HepG2 (cell line): ENCODE results near the gene STRN4. TPM values are rescaled to one million over a fixed set of nuclear protein-coding genes. Genes with fewer than 3 reads are reported as not detected.
A peak's percentile ranks its signal among the peaks of the same experiment; 100 is the strongest.

Source experiments
- MBD4 ChIP-seq: IDR thresholded peaks from 2 replicates; pipeline ENCODE4 v1.6.1; 2012; ENCODE audit warnings: low read length, inconsistent platforms, borderline replicate concordance
- SAP130 ChIP-seq: IDR thresholded peaks from 2 replicates; pipeline ENCODE4 v1.6.1; 2016; ENCODE audit warnings: low read depth
- THAP11 ChIP-seq: IDR thresholded peaks from 2 replicates; pipeline ENCODE4 v1.6.1; 2016; ENCODE audit warnings: missing biosample characterization, missing genetic modification reagents
- ZNF136 ChIP-seq: sonication (generic); formaldehyde crosslinking; IDR thresholded peaks from 2 replicates; pipeline ENCODE4 v1.8.1; 2022; ENCODE audit warnings: low read depth, mild to moderate bottlenecking, moderate library complexity, missing genetic modification reagents
- ZNF335 ChIP-seq: sonication (generic); formaldehyde crosslinking; IDR thresholded peaks from 2 replicates; pipeline ENCODE4 v1.4.0; 2020; ENCODE audit warnings: missing genetic modification reagents
- ZNF883 ChIP-seq: sonication (generic); formaldehyde crosslinking; IDR thresholded peaks from 2 replicates; pipeline ENCODE4 v1.5.1; 2020; ENCODE audit warnings: mild to moderate bottlenecking, missing genetic modification reagents; ENCODE audit errors: not compliant biosample characterization
- polyA plus RNA-seq, 8 experiments: library from polyadenylated mRNA; depleted of rRNA in 3 of 8; stranded (reverse) in 7 of 8; unstranded in 1 of 8; fragments of >200 nt; fragmentation: Illumina TruSeq in 4 of 8; extraction: Trizol in 4 of 8; gene quantifications; 2 replicates each; pipeline versions ENCODE4 v1.2.1 to v1.2.3, GENCODE V29; 2011 to 2016; ENCODE audit warnings: low read depth in 4 of 8, missing spikeins in 1 of 8, mixed read lengths in 1 of 8; ENCODE audit not compliant: insufficient read depth in 1 of 8
- total RNA-seq, 5 experiments: library from RNA; depleted of rRNA; stranded (reverse); fragments of >200 nt; fragmentation: Illumina TruSeq; extraction: Trizol; gene quantifications; 2 replicates each; pipeline ENCODE4 v1.2.3, GENCODE V29; 2016; ENCODE audit warnings: low read depth in 1 of 5
- TF ChIP-seq, protein P1 (sequence below): sonication (generic); formaldehyde crosslinking; IDR thresholded peaks from 2 replicates; pipeline ENCODE4 v1.4.0; 2020; ENCODE audit warnings: missing genetic modification reagents
- TF ChIP-seq, protein P2 (sequence below): sonication (generic); formaldehyde crosslinking; IDR thresholded peaks from 2 replicates; pipeline ENCODE4 v1.4.0; 2020; ENCODE audit warnings: mild to moderate bottlenecking, missing genetic modification reagents
- TF ChIP-seq, protein P3 (sequence below): sonication (generic); formaldehyde crosslinking; IDR thresholded peaks from 2 replicates; pipeline ENCODE4 v1.8.0; 2022; ENCODE audit warnings: missing genetic modification reagents, mild to moderate bottlenecking, moderate library complexity, borderline replicate concordance
- TF ChIP-seq, protein P4 (sequence below): IDR thresholded peaks from 2 replicates; pipeline ENCODE4 v1.6.1; 2018; ENCODE audit warnings: missing genetic modification reagents, mild to moderate bottlenecking, missing compliant biosample characterization

STRN4 gene
- total and polyA plus RNA-seq, 2 of the 13 experiments (the other 11 are each of a cell fraction or from before 2014, with no cell fraction given), result 43.1 to 57.3 TPM

DNA sequence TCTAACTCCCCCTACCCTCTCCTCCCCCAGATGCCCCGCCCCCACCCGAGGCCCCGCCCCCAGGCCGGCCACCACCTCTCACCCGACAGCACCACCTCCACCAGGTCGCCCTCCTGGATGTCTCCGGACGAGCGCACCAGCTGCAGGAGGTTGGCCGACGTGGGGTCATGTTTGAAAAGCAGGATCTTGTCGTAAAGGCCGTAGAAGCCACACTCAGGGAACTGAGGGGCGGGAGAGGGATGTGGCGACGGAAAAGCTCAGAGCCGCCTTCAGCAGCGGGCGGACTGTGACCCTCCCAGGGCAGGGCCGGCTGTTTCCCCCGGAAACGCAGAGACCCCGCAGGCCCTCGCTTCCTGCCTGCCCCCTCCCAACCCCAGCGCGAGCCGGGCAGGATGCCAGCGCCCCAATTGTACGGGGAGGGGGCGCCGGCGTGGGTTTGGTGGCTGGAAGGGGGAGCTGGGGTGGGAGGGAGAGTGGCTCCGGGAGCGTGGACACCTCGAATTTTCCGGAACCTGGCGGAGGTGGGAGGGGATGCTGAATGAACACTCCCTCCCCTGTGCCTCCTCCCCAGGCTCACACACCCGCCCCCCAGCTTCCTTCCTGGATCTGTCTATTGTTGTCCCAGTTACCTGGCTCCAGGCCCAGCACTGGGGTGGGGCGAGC is 32.3 kb downstream of the STRN4 start (continued):
- TF ChIP-seq, protein P1, sequence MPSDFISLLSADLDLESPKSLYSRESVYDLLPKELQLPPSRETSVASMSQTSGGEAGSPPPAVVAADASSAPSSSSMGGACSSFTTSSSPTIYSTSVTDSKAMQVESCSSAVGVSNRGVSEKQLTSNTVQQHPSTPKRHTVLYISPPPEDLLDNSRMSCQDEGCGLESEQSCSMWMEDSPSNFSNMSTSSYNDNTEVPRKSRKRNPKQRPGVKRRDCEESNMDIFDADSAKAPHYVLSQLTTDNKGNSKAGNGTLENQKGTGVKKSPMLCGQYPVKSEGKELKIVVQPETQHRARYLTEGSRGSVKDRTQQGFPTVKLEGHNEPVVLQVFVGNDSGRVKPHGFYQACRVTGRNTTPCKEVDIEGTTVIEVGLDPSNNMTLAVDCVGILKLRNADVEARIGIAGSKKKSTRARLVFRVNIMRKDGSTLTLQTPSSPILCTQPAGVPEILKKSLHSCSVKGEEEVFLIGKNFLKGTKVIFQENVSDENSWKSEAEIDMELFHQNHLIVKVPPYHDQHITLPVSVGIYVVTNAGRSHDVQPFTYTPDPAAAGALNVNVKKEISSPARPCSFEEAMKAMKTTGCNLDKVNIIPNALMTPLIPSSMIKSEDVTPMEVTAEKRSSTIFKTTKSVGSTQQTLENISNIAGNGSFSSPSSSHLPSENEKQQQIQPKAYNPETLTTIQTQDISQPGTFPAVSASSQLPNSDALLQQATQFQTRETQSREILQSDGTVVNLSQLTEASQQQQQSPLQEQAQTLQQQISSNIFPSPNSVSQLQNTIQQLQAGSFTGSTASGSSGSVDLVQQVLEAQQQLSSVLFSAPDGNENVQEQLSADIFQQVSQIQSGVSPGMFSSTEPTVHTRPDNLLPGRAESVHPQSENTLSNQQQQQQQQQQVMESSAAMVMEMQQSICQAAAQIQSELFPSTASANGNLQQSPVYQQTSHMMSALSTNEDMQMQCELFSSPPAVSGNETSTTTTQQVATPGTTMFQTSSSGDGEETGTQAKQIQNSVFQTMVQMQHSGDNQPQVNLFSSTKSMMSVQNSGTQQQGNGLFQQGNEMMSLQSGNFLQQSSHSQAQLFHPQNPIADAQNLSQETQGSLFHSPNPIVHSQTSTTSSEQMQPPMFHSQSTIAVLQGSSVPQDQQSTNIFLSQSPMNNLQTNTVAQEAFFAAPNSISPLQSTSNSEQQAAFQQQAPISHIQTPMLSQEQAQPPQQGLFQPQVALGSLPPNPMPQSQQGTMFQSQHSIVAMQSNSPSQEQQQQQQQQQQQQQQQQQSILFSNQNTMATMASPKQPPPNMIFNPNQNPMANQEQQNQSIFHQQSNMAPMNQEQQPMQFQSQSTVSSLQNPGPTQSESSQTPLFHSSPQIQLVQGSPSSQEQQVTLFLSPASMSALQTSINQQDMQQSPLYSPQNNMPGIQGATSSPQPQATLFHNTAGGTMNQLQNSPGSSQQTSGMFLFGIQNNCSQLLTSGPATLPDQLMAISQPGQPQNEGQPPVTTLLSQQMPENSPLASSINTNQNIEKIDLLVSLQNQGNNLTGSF (CRISPR knock-in tag), result 0 out of 2 replicates have a peak, but pooled peaks have one; percentile 42
- TF ChIP-seq ZNF335 (CRISPR knock-in tag) (peak; percentile 30; the same call in 1 of the 2 replicates), ZNF883 (CRISPR knock-in tag) (peak; percentile 37), ZNF136 (CRISPR knock-in tag) (no peak), SAP130 (peak; percentile 68), MBD4 (no peak), THAP11 (CRISPR knock-in tag) (peak; percentile 77)
- TF ChIP-seq, protein P2, sequence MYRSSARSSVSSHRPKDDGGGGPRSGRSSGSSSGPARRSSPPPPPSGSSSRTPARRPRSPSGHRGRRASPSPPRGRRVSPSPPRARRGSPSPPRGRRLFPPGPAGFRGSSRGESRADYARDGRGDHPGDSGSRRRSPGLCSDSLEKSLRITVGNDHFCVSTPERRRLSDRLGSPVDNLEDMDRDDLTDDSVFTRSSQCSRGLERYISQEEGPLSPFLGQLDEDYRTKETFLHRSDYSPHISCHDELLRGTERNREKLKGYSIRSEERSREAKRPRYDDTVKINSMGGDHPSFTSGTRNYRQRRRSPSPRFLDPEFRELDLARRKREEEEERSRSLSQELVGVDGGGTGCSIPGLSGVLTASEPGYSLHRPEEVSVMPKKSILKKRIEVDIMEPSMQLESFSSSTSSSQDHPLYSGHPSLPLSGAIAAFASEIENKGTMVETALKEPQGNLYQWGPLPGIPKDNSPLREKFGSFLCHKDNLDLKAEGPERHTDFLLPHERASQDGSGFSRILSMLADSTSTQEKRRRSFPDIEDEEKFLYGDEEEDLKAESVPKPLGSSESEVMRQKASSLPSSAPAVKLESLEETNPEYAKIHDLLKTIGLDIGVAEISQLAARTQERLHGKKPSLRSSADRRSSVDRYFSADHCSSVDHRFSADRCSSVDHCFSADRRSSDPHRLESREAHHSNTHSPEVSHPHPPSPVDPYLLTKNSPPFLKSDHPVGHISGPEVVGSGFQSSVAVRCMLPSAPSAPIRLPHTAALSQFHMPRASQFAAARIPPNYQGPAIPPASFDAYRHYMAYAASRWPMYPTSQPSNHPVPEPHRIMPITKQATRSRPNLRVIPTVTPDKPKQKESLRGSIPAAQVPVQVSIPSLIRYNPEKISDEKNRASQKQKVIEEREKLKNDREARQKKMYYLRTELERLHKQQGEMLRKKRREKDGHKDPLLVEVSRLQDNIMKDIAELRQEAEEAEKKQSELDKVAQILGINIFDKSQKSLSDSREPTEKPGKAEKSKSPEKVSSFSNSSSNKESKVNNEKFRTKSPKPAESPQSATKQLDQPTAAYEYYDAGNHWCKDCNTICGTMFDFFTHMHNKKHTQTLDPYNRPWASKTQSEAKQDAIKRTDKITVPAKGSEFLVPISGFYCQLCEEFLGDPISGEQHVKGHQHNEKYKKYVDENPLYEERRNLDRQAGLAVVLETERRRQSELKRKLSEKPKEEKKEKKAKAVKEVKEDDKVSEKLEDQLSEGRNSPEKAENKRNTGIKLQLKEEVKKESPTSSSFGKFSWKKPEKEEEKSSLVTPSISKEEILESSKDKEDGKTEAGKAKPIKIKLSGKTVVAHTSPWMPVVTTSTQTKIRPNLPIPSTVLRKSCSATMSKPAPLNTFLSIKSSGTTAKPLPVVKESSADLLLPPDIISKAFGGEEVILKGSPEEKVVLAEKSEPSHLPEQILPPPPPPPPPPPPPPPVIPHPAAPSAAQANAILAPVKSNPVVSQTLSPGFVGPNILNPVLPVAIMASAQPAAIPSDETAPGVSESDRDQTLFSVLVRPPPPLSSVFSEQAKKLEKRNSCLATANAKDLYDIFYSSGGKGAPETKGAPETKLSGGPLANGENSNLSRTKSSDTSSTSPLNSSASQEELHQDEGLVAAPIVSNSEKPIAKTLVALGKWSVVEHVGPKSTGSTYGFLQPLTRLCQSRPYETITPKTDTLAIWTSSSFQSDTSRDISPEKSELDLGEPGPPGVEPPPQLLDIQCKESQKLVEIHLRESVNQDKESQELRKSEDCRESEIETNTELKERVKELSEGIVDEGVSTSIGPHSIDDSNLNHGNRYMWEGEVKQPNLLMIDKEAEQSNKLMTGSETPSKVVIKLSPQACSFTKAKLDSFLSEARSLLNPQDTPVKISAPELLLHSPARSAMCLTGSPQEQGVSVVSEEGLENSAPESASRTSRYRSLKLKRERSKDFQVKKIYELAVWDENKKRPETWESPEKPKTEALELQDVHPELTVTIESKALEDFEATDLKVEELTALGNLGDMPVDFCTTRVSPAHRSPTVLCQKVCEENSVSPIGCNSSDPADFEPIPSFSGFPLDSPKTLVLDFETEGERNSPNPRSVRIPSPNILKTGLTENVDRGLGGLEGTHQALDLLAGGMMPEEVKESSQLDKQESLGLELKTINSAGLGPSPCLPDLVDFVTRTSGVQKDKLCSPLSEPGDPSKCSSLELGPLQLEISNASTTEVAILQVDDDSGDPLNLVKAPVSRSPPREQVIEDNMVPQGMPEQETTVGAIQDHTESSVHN, result no peak
- TF ChIP-seq, protein P3, sequence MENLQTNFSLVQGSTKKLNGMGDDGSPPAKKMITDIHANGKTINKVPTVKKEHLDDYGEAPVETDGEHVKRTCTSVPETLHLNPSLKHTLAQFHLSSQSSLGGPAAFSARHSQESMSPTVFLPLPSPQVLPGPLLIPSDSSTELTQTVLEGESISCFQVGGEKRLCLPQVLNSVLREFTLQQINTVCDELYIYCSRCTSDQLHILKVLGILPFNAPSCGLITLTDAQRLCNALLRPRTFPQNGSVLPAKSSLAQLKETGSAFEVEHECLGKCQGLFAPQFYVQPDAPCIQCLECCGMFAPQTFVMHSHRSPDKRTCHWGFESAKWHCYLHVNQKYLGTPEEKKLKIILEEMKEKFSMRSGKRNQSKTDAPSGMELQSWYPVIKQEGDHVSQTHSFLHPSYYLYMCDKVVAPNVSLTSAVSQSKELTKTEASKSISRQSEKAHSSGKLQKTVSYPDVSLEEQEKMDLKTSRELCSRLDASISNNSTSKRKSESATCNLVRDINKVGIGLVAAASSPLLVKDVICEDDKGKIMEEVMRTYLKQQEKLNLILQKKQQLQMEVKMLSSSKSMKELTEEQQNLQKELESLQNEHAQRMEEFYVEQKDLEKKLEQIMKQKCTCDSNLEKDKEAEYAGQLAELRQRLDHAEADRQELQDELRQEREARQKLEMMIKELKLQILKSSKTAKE (CRISPR knock-in tag), result no peak
- TF ChIP-seq, protein P4, sequence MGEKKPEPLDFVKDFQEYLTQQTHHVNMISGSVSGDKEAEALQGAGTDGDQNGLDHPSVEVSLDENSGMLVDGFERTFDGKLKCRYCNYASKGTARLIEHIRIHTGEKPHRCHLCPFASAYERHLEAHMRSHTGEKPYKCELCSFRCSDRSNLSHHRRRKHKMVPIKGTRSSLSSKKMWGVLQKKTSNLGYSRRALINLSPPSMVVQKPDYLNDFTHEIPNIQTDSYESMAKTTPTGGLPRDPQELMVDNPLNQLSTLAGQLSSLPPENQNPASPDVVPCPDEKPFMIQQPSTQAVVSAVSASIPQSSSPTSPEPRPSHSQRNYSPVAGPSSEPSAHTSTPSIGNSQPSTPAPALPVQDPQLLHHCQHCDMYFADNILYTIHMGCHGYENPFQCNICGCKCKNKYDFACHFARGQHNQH (CRISPR knock-in tag), result peak; percentile 34; the same call in 1 of the 2 replicates
